D721Med (cell line): ENCODE measurements around the gene MRE11.

Experiments
- DNase-seq: peaks from one replicate; pipeline ENCODE4 v3.0.0; 2011; ENCODE audit warnings: low spot score; ENCODE audit not compliant: insufficient read length
- FAIRE-seq: peaks from 2 replicates; lab custom pipeline; 2011; peaks lifted over from hg19 to GRCh38; lab: Jason Lieb, UNC
- TF ChIP-seq, protein P1 (sequence below): IDR thresholded peaks from 2 replicates; pipeline ENCODE4 v1.5.1; 2012; ENCODE audit warnings: mild to moderate bottlenecking, control low read depth; ENCODE audit not compliant: insufficient read depth; ENCODE audit errors: missing control alignments

Gene MRE11

DNA sequence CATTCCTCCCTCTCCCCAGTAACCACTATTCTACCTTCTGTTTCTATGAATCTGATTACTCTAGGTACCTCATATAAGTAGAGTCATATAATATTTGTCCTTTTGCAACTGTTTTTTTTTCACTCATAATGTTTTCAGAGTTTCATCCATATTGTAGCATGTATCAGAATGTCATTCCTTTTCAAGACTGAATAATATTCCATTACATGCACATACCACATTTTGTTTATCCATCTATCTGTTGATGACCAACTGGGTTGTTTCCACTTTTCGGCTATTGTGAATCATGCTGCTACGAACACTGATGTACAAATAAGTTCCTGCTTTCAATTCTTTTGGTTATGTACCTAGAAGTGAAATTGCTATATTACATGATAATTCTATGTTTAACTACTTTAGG, 40.7 kb downstream of the MRE11 start:
- no peak for FAIRE-seq
- DNase-seq, result no peak
- TF ChIP-seq, protein P1, sequence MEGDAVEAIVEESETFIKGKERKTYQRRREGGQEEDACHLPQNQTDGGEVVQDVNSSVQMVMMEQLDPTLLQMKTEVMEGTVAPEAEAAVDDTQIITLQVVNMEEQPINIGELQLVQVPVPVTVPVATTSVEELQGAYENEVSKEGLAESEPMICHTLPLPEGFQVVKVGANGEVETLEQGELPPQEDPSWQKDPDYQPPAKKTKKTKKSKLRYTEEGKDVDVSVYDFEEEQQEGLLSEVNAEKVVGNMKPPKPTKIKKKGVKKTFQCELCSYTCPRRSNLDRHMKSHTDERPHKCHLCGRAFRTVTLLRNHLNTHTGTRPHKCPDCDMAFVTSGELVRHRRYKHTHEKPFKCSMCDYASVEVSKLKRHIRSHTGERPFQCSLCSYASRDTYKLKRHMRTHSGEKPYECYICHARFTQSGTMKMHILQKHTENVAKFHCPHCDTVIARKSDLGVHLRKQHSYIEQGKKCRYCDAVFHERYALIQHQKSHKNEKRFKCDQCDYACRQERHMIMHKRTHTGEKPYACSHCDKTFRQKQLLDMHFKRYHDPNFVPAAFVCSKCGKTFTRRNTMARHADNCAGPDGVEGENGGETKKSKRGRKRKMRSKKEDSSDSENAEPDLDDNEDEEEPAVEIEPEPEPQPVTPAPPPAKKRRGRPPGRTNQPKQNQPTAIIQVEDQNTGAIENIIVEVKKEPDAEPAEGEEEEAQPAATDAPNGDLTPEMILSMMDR, result no peak

DNA sequence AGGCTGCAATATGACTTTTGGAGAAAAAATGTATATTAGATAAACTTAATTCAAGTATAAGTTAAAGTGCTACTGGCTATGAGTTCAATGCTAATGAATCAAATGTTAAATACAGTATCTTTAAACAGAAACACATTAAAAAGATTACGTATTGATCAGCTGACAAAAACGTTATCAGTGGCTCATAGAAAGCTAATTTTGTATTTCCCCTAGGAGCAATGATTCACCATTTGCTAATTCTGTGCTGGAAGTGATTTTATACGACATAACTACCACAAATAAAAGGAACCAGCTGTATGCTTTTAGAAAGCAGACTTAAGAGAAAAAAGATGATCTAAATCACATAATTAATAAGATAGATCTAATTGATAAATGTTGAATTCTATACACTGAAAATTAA, 43.6 kb downstream of the MRE11 start:
- FAIRE-seq (no peak), DNase-seq (no peak)
- TF ChIP-seq, protein P1, result no peak

DNA sequence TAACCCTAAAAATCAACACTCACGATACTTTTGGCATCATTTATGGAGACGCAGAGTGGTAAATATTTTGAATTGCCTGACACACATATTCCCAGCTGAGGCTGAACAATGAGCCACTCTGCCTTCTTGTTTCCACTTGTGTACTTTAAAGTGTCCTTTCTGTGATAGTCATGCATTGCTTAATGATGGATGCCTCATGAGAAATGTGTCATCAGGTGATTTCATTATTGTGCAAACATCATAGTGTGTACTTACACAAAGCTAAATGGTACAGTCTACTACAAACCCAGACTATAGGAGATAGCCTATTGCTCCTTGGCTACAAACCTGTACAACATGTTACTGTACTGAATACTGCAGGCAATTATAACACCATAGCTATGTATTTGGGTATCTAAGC, 44.2 kb downstream of the MRE11 start:
- DNase-seq (no peak), FAIRE-seq (no peak)
- TF ChIP-seq, protein P1, result no peak

DNA sequence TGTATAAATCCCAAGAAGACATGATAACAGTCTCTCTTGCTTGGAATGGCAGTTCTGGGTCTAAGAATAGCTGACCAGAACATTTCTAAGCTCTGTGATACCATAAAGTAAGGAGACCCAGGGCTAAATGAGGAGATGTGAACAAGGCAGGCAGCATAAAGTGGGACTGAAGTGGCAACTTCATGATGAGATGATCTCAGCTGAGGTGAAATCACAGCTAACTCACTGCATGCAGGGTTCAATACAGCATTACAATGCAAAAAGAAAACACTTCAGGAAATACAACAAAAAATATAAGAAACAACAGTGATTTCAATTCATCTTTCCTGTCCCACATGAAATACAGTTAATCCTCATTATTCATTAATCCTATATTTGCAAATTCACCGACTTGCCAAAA, 44.6 kb downstream of the MRE11 start:
- TF ChIP-seq, protein P1, result no peak
- FAIRE-seq (no peak), DNase-seq (no peak)

DNA sequence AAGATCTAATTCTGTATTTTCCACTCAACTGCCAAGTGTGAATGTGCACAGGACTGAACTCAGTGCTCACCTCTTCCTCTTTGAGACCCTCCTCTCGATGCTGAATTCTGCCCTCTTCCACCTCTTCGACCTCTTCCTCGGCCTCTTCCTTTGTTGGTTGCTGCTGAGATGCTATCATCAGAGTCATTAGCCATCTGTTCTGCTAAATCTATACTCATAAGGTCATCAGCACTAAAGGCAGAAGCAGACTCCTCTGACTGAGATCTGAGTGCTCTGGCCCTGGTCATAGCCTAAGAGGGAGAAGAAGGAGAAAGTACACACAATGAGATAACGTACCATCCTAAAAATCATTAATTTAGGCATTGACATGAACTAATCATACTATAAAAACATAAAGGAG, 46.5 kb downstream of the MRE11 start:
- no peak for DNase-seq
- TF ChIP-seq, protein P1, result no peak
- no peak for FAIRE-seq

DNA sequence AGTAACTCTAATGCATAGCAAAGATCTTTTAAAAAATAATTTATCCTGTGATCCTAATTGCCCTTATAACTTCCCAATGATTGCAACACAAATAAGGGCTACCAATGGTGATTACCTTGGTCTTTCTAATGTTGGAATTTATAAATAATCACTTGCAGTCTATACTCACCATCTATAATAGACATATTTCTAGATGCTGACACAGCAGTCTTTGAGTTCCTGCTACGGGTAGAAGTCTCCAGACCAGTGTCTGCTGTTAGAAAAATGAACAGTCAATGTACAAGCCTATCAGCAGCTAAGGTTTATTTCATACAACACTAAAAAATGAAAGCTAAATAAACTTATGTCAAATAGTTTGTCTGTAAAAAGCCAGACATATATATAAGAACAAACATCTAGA, 48.0 kb downstream of the MRE11 start:
- no peak for DNase-seq
- TF ChIP-seq, protein P1, result no peak

DNA sequence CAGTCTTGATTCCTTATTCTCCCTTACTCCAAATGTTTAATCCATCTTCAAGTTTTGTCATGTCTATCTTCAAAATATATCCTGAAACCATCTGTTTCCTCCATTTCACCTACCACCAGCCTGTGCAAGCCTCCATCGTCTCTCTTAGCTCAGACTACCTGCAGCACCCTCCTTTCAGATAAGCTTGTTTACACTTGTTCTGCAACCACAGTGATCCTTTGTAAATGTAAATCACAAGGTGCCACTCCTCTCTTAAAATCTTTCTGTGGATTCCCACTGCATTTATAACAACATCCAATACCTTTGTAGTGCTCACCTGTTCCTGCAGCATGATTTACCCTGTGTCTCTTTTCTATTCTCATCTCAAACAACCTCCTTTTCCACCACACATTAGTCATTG, 60.6 kb downstream of the MRE11 start:
- DNase-seq, result no peak
- TF ChIP-seq, protein P1, result no peak
- FAIRE-seq, result no peak

More for the DNA sequence above, 48.0 kb downstream of the MRE11 start:
- no peak for FAIRE-seq
